SK-N-MC (cell line): ENCODE results near the gene FHIT.
"Not testable (repeated sequence)": the region's sequence is repeated elsewhere in the genome, so short reads cannot be mapped to it uniquely, and the experiment has no call there.

Source experiments
- DNase-seq: peaks from one replicate; pipeline ENCODE4 v3.0.0-alpha.2; 2011; ENCODE audit warnings: low read depth, low spot score
- H3K27ac ChIP-seq: fragments of 200-600 bp; sonication (generic); 2 replicates; pipeline ENCODE4 v1.5.1; 2016; ENCODE audit warnings: mixed run types
- H3K36me3 ChIP-seq: fragments of 200-600 bp; sonication (generic); 2 replicates; pipeline ENCODE4 v1.6.1; 2017; ENCODE audit warnings: antibody characterized with exemption, low read length, mixed read lengths; ENCODE audit not compliant: insufficient read depth
- H3K4me3 ChIP-seq: fragments of 200-600 bp; sonication (generic); 2 replicates; pipeline ENCODE4 v1.5.1; 2016
- H3K9ac ChIP-seq: fragments of 200-600 bp; sonication (generic); 2 replicates; pipeline ENCODE4 v1.8.0; 2017; ENCODE audit warnings: mixed run types, mixed read lengths; ENCODE audit not compliant: insufficient read length
- H3K9me3 ChIP-seq: fragments of 200-600 bp; sonication (generic); 2 replicates; pipeline ENCODE4 v1.6.1; 2017; ENCODE audit warnings: low read depth, mild to moderate bottlenecking, antibody characterized with exemption, low read length, moderate library complexity, mixed read lengths
- EZH2 ChIP-seq: fragments of 200-600 bp; sonication (generic); IDR thresholded peaks from one replicate; pipeline ENCODE4 v1.6.1; 2017; ENCODE audit warnings: antibody characterized with exemption
- FOXP2 ChIP-seq: optimal IDR thresholded peaks from 2 replicates; pipeline ENCODE3; 2011; ENCODE audit warnings: mild to moderate bottlenecking, moderate library complexity; ENCODE audit not compliant: insufficient read depth; ENCODE audit errors: extremely low read length, control extremely low read depth
- POLR2AphosphoS5 ChIP-seq: IDR thresholded peaks from 2 replicates; pipeline ENCODE4 v1.6.1; 2012; ENCODE audit warnings: mild to moderate bottlenecking, low read depth, low read length, borderline replicate concordance

FHIT gene

GRCh38 chr3:61055447-61055846, 195.8 kb downstream of the FHIT start:
- TF ChIP-seq POLR2AphosphoS5, result no peak
- TF ChIP-seq EZH2, result no peak
- no peak for TF ChIP-seq FOXP2
- no peak for DNase-seq

GRCh38 chr3:61053781-61054496, 197.3 kb downstream of the FHIT start:
- no peak for TF ChIP-seq EZH2
- no peak for TF ChIP-seq FOXP2
- no peak for TF ChIP-seq POLR2AphosphoS5
- no peak overlapping the region for H3K4me3 ChIP-seq
- DNase-seq, result no peak
- H3K27ac ChIP-seq, result no peak overlapping the region
- no peaks in the 10 kb centered on the region for H3K36me3 ChIP-seq
- no peak overlapping the region for H3K9ac ChIP-seq
- no peaks in the 10 kb centered on the region for H3K9me3 ChIP-seq

More at GRCh38 chr3:61055447-61055846, 195.8 kb downstream of the FHIT start:
- Histone ChIP-seq H3K4me3 (no peak overlapping the region), H3K9me3 (no peaks in the 10 kb centered on the region), H3K9ac (no peak overlapping the region), H3K27ac (no peak overlapping the region), H3K36me3 (no peaks in the 10 kb centered on the region)

GRCh38 chr3:61052851-61053250, 198.4 kb downstream of the FHIT start:
- Histone ChIP-seq H3K36me3 (no peaks in the 10 kb centered on the region), H3K4me3 (no peak overlapping the region), H3K9ac (no peak overlapping the region), H3K27ac (no peak overlapping the region), H3K9me3 (no peaks in the 10 kb centered on the region)
- no peak for TF ChIP-seq POLR2AphosphoS5
- TF ChIP-seq EZH2, result no peak
- TF ChIP-seq FOXP2, result no peak
- DNase-seq, result no peak

GRCh38 chr3:61051666-61052065, 199.6 kb downstream of the FHIT start:
- Histone ChIP-seq H3K36me3 (no peaks in the 10 kb centered on the region), H3K9ac (no peak overlapping the region), H3K9me3 (no peaks in the 10 kb centered on the region), H3K27ac (no peak overlapping the region), H3K4me3 (no peak overlapping the region)
- TF ChIP-seq POLR2AphosphoS5, result no peak
- TF ChIP-seq FOXP2, result no peak
- no peak for TF ChIP-seq EZH2
- DNase-seq, result no peak

GRCh38 chr3:61045169-61045568, 206.1 kb downstream of the FHIT start:
- not testable (repeated sequence) for H3K36me3 ChIP-seq, H3K9me3 ChIP-seq, H3K4me3 ChIP-seq, DNase-seq, H3K9ac ChIP-seq, H3K27ac ChIP-seq

GRCh38 chr3:61043156-61043555, 208.1 kb downstream of the FHIT start:
- no peak overlapping the region for H3K27ac ChIP-seq
- H3K36me3 ChIP-seq, result no peaks in the 10 kb centered on the region
- H3K4me3 ChIP-seq, result no peak overlapping the region
- DNase-seq, result no peak
- no peak overlapping the region for H3K9ac ChIP-seq
- TF ChIP-seq EZH2 (no peak), FOXP2 (no peak), POLR2AphosphoS5 (no peak)
- H3K9me3 ChIP-seq, result no peaks in the 10 kb centered on the region

- Histone ChIP-seq H3K36me3 (no peaks in the 10 kb centered on the region), H3K9ac (no peak overlapping the region), H3K27ac (no peak overlapping the region), H3K9me3 (no peaks in the 10 kb centered on the region), H3K4me3 (no peak overlapping the region)
- no peak for DNase-seq
- TF ChIP-seq FOXP2, result no peak
- no peak for TF ChIP-seq POLR2AphosphoS5
- TF ChIP-seq EZH2, result no peak
These were observed 210.6 kb downstream of the FHIT start for GRCh38 chr3:61040618-61041017.

GRCh38 chr3:61035573-61035972, 215.7 kb downstream of the FHIT start:
- no peak overlapping the region for H3K9ac ChIP-seq
- no peaks in the 10 kb centered on the region for H3K36me3 ChIP-seq
- no peak overlapping the region for H3K4me3 ChIP-seq
- no peak for DNase-seq
- H3K27ac ChIP-seq, result no peak overlapping the region
- H3K9me3 ChIP-seq, result no peaks in the 10 kb centered on the region
- TF ChIP-seq FOXP2, result no peak
- no peak for TF ChIP-seq EZH2

- DNase-seq, result no peak
- Histone ChIP-seq H3K4me3 (no peak overlapping the region), H3K9ac (no peak overlapping the region), H3K36me3 (no peaks in the 10 kb centered on the region), H3K27ac (no peak overlapping the region), H3K9me3 (no peaks in the 10 kb centered on the region)
- TF ChIP-seq FOXP2 (no peak), EZH2 (no peak), POLR2AphosphoS5 (no peak)
These were observed 218.3 kb downstream of the FHIT start for GRCh38 chr3:61032991-61033390.
